HG03457 (cell line): Measurements from ENCODE around the gene ERO1B.

Experiments used
- ATAC-seq: cut with Tn5 transposase; IDR thresholded peaks from one replicate; pipeline ENCODE4 v1.9.1; 2021; ENCODE audit warnings: moderate number of reproducible peaks; ENCODE audit not compliant: unreplicated experiment

Gene ERO1B

DNA sequence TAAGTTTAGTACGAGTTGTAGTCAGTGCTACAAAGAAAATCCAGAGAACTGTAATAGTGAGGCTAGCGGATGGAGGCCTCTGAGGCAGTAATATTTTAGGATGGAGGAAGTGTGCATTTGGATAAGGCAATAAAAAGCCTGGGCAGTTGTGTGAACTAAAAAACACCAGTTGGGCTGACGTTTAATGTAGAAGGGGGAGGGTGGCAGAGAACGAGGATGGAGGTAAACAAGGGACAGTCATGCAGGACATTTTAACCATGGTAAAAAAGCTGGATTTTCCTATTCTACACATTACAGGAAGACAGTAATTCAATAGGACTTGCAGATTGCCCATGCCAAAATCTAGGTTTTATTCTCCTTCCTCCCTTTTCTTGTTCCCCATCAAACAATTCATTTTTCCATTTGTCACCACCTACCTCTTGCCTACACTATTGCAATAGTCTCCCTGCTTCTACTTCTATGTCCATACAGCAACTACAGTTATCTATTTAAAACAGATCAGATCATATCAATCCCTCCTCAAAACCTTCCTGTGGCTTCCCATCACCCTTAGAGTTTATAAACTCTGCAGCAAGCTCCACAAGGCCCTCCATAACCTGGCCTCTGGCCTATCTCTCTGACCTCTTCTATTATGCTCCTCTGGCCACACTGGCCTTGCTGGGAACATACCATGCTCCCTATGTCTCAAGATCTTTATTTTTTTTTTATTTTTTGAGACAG is 27.7 kb downstream of the ERO1B start:
- ATAC-seq: no peak

DNA sequence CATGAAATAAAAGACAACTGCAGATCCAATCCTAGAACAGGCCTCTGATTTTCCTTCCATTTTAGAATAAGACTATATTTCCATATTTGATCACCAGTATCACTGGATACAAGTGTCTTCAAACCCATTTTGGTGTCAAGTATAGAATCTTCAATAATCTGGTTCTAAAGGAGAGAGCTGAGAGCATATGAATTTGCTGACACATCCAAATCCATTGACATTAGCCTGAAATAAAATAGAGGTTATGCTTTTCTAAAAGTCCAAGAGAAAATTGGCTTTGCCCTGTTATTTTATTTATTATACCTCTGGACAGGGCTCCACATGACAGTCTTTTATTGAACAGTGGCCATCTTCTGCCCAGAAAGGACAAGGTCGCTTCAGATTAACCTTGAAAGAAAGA is 28.6 kb downstream of the ERO1B start:
- ATAC-seq: no peak

DNA sequence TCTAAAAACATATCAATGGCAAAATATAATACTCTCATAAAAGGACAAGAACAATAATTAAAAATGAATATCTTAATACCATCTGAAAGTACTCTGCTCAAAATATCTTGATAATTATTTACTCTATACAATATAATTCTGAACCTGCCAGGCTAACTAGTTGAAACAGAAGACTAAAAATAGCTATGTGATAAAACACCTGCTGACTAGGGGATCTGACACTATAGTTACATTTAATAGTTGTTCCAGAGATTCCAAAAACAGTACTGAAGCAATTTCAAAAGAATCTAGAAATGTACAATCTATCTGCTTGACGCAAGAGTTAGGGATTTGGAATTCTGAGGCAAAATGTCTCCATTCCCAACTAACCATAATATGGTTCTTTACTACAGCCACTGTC is 30.2 kb downstream of the ERO1B start:
- no peak for ATAC-seq

DNA sequence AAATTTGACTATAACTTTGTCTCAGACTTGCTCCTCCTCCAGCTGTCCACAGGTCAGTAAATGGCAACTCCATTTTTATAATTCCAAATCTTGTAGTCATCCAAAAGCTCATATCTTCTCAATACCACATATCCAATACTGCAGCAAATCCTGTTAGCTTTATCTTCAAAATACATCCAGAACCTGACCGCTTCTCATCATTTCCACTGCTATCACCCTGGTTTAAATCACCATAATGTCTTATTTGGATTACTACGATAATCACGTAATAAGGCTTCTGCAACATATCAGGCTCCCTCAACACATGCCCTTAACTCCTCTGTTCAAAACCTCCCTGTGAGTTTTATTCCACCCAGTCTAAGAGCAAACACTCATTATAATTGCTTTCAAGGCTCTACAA is 34.5 kb downstream of the ERO1B start:
- no peak for ATAC-seq

DNA sequence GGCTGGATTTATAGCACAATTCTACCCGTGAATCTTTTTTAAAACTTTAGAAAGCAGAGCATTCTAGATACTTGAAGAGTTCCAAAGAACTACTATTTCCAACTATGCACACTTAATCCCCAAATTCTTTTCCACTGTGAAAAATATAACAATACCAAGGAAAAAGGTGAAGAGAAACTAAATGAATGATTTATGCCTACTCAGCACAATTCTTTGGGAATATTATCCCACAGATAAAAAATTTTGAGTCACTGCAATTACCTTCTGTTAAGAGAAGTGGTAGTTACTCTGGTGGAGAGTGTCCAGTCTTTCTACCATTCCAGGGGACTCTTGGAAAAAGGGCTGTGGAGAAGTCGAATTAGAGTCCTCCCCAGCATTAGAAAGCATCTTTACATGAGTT is 39.2 kb downstream of the ERO1B start:
- no peak for ATAC-seq

DNA sequence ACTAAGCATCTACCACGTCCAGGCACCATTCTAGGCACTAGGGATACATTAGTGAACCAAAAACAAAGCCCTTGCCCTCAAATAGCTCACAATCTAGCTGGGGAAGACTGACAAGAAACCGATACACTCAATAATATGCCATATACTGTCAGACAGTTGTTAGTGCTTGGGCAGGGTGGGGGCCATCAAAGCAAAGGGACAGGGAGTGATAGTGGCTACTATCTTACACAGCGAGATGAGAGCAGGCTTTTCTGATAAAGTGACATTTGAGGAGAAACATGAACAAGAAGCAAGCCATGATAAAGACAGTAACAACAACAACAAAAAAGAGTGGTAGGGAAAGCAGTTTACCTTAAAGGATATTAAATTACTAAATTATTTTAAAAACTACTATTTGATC is 41.1 kb downstream of the ERO1B start:
- no peak for ATAC-seq

DNA sequence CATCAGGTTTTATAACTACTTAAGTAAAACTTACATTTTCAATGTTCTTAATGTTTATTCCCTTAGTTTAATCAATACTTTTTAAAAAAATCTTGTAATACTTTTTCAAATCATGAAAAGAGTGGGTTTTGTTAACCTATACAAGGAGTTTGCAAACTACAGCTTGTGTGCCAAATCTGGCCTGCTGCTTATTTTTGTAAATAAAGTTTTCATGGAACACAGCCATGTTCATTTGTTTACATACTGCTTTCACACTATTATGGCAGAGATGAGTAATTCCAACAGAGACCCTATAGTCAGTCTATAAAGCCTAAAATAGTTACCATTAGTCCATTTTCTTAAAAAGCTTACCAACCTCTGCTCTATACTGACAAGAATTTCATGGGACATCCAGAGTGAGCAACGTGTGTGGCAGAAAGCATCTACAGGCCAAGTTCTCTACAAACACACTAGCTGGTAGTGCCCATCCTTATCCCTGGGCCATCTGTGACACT is 42.6 kb downstream of the ERO1B start:
- ATAC-seq: no peak

DNA sequence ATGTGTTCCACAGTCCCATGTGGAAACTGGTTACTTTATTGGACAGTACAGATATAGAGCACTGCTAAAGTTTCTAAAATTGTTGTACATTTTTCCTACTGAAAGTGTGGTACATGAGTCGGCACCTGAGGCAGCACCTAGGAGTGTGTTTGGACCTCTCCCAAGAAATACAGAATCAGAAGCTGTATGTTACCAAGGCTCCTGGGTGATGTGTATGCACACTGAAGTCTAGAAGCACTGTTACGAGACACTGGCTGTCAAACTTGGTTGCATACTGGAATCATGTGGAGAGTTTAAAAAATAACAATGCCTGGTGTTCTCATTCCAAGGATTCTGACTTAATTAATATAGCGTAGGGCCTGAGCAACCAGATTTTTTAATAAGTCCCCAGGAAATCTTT is 46.6 kb downstream of the ERO1B start:
- no peak for ATAC-seq

DNA sequence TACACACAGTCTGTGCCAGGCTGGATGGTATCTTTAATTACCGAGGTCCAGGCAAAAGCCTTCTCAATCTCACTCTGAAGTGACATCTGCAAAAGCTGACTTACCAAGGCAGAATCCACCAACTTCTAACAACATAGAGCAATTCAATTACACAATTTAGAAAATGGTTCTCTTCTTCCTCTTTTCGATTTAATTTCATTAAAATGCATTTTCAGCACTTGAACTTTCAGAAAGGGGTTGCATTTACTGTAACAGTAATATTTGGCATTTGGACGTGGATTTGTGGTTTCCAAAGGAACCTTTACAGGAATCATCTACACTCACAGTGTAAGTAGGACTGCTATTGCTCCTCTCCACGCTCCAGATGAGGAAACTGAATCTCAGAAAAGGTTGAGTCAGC is 53.3 kb downstream of the ERO1B start:
- ATAC-seq: no peak

DNA sequence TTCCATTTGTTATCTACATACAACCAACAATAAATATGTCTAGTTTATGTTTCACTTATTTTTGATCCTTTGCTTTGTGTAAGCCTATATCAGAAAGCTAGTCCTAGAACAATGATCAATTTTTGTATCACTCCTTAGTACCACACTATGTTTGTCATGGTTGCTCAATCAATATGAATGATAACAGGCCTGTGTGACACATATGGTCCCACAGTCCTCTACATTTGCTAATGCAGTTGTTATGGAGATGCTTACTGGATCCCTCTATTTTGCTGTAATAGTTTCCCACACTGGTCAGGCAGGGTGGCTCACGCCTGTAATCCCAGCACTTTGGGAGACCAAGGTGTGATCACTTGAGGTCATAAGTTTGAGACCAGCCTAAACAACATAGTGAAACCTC is 59.1 kb downstream of the ERO1B start:
- no peak for ATAC-seq

DNA sequence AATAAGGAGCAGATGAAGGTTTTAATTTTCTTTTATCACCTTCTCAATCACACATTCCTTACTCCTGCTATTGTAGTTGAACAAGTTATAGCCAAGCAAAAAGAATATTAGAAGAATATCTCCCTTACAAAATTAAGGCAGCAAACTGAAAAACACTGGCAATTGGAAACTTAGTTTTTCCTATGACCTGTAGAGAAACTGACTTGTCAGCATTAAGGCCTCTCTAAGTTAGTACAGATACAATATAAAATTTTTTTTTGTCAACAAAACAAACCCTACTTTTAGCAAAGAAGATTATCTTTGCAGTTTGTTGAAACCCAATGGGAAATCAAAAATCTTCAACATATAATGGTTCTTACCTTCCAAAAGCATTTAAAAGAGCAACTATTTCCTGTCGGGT is 61.3 kb downstream of the ERO1B start:
- ATAC-seq: no peak

DNA sequence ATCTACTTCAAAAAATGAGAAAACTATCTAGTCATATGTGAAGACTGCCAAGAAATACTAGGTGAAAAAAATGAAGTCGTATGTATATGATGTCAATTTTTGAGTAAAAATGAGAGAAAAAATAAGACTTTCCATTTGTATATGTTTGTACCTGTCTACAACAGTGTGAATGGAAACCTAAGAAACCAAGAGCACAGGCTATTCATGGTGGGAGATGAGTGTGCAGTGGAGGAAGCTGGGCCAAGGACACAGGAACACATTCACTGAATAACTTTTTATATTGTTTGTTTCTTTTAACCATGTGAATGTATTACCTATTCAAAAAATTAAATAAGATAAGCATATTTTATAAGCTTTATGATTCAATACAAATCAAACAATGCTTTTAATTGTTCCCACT is 67.0 kb downstream of the ERO1B start:
- no peak for ATAC-seq

DNA sequence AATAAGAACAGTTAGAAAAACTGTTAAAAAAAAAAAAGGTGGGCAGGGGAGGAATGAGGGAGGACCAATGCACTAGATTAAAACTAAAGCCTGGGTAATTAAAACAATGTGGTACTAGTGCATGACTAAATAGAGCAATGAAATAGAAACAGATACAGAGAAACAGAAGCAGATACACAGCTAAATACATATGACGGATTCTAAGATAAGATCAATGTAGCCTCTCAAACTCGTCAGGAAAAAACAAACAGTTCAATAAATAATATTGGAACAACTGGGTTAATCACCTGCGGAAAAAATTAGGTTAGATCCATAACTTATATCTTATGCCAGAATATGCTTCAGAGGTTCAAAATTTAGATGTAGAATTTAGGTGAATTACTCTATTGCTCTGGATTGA is 68.2 kb downstream of the ERO1B start:
- ATAC-seq: no peak

DNA sequence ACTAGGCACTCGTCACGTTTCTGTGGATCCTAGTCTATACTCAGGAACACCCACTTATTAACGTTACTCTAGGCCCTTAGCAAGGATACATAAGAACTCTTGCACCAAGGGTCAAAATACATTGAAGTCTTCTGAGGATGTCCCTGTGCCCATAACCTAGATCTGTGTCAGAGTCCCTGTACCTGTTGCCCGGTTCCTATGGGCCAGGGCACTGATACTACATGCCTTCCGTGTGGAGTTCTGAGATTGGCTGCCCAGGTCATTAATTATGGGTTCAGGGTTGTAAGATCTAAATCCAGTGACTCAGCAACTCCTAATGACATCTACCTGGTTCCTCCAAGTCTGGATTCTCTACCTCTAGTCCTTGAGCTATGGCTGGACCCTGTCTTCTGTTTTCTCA is 69.9 kb downstream of the ERO1B start:
- no peak for ATAC-seq

DNA sequence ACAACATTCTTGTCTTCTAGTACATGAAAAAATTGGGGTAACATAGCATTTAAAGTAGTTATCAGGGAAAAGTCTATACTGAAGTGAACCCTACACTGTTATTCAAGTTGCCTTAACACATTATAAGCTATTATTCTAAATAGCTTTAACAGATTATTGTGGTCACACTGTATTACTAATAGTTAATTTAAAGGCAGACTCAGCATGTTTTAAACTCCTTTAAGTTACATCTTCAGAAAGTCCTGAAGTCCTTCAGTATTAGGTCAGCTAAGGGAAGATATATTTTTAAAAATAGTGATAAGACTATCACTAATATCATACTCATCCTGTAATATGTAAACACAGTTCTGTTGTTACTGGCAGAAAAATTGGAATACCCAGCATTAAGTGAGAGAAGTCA is 72.0 kb downstream of the ERO1B start:
- ATAC-seq: no peak

DNA sequence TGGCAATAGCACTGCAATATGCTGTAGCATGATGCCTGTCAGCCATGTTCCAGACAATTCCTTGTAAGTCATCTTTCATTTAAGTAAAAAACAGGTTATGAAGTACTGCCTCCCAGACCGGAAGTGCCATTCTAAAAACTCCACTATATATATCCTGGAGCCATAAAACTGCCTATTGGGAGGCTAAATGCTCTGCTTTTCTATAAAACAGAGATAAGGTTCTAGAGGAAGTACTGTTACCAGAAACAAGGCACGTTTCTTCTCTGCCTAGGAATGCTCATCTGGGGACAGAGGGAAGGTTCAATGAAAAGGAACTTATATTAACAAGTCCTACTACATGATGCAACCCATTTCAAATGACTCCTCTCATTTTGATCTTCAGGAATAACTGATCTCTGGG is 72.6 kb downstream of the ERO1B start:
- no peak for ATAC-seq

DNA sequence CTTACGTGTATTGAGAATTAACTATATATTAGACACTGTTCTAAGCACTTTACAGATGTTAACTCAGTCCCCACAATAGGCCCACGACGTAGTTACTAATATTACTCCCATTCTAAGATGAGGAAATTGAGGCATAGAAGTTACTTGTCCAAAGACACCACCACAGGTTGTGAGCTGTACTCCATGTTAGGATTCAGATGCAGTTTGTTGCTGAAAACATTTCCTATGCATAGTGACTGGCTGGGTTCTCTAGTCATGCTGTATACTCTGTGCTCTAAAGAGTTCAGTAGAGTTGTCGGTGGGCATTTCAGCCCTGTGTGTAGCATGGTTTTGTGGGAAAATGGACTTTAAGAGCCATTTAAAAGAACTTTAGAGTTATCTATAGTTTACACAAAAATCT is 74.2 kb downstream of the ERO1B start:
- ATAC-seq: no peak

DNA sequence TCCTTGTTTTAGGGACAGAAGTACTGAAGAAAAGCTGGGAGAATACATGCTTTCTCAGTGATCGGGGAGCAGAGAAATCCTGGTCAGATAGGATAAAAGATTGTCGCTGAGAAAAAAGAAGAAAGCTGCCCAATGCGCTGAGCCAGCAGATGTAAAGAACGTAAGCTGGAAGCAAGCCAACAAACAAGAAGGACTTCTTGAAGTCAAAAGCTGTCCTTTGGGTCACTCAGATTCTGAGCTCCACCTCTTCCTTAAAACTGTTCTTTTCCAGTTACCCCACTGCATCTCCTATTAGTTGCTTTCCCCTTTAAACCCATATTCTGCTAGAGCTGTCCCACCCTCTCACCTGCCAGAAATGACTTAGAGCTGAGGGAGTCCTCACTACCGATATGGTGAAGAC is 74.6 kb downstream of the ERO1B start:
- no peak for ATAC-seq

DNA sequence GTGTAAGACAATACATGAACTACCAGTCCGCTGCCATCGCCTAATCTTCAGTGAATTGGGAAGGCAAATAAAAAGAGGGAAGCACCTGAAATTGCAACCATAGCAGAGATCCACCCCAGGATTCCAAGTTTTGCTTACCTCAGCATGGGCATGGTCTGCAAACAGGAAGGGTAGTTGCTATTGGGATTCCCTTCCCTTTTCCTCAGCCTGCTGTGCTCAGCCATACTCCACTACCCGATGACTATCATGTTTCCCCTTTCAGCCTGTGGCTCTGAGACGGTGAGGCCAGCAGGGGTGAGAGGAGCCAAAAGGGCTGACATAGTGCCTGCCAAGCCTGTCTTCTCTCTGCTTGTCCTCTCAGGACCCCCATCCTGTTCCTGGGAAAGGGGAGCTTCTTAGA is 75.2 kb downstream of the ERO1B start:
- ATAC-seq: no peak

DNA sequence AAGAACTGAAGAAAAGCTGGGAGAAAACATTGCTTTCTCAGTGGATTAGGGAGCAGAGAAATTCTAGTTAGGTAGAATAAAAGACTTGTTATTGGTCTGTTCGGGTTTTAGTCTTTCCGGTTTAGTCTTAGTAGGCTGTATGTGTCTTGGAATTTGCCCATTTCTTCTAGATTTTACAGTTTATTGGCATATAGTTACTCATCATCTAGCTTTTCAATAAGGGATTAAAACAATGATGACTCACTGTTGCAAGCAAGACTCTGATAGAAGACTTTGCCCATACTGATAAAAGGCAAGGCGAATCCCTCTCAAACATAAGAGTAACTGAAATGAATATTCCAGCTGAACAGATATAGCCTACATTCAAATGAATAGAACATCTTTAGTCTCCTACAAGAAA is 77.1 kb downstream of the ERO1B start:
- ATAC-seq: no peak

DNA sequence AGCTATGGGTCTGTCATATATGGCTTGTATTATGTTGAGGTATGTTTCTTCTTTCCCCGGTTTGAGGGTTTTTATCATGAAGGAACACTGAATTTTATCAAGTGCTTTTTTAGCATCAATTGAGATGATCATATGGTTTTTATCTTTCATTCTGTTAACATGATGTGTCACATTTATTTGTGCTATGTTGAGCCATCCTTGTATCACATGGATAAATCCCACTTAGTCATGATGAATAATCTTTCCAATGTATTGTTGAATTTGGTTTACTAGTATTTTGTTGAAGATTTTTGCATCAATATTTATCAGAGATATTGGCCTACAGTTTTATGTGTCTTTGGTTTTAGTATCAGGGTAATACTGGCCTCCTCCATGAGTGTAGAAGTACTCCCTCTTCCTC is 77.7 kb downstream of the ERO1B start:
- no peak for ATAC-seq

DNA sequence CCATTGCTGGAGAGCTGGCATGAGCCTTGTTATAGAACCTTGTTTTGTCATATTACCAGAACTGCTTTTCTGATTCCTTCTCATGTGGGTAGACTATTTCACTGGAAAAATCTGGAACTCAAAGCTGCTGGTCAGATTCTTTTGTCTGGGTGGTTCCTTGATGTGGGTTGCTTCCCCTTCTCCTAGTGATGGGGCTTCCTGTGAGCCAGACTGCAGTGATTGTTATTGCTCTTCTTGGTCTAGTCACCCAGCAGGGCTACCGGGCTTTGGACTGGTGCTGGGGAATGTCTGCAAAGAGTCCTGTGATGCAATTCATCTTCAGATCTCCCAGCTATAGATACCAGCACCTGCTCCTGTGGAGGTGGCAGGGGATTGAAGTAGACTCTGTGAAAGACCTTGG is 80.0 kb downstream of the ERO1B start:
- no peak for ATAC-seq

DNA sequence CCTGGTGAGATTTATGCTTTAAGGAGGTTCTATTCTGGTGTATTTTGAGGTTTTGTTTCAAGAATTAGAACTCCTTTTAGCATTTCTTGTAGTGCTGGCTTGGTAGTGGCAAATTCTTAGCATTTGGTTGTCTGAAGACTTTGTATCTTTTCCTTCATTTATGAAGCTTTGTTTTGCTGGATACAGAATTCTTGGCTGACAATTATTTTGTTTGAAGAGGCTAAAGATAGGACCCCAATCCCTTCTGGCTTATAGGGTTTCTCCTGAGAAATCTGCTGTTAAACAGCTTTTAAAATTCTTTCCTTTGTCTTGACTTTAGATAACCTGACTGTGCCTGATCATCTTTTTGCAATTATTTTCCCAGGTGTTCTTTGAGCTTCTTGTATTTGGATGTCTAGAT is 80.8 kb downstream of the ERO1B start:
- no peak for ATAC-seq
